CD4-positive, alpha-beta T cell treated with Interleukin-12 subunit alpha and Interleukin-12 subunit beta, for 1 hour (primary cell): ENCODE results near the gene PANX3.

Experiments
- DNase-seq: peaks from one replicate; pipeline ENCODE4 v3.0.0-alpha.2; 2020

PANX3 gene

DNA sequence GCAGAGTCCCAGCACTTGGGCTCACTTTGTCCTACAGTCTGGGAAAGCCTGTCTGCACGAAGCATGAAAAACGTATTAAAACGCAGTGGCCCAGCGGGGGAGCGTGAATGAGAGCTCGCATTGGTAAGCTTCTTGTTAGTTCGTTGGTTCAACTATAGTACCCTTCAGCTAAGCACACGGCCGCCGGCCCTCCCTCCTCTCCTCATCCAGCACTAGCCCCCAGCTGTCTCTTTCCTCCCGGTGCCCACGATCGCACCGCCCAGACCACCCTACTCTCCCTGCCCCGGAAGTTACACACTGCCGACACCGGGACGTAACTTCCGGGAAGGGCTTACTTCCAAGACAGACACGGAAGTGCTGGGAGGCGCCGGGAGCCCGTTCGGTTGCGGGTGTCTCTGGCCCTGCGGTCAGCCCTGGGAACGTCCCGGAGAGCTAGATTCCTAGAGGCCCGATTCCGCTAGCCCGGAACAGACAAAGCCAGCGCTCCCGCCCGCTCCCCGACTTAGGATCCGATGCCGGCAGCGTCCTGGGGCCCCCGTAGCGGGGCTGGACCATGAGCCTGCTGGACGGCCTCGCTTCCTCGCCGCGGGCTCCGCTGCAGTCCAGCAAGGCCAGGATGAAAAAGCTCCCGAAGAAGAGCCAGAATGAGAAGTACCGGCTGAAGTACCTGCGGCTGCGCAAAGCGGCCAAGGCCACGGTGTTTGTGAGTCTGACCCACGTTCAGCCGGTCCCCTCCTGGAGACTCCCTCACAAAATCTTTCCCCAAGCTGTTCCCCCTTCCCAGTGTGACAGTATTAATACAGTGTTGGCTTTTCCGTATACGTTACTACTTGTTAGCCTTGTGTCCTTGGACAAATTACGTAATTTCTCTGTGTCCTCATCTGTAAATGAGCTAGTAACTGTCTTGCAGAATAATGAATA, 11.6 kb downstream of the PANX3 start, which contains the start of gene TBRG1:
Gene TBRG1, plus strand, starts transcription at position 334 of the 921 bp plus-strand sequence. Its CDS starts 220 bp downstream, at position 554.
- DNase-seq = peak; percentile 85

DNA sequence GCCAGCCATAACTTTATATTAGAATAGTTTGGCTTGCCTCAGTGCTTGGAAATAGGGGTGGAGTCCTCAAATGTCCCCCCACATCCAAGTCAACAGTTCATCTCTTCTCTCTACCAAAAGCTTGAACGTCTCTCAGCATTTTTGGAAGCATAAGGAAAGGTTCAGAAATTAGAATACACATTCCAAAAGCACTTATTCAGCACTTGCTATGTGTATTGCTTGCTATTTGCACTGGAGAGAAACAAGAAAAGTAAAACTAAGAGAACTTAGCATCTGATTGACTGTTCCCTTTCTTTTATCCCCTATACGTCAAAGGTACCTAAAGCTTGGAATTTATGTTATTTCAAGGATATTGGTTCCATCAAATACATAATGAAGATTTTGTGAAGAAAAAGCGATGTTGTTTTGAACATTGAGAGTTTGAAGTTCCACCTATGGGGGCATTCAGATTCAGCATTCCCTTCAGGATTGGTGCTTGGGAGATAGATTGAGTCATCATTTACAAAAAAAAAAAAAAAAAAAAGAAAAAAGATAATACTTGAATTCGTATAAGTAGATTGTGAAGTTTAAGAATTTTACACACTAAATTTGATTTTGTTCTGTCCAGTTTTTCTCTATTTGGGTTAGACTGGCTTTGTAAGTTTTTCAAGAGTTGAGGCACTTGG, 12.8 kb downstream of the PANX3 start:
- no peak for DNase-seq

- no peak for DNase-seq
These were observed 14.4 kb downstream of the PANX3 start for GRCh38 chr11:124625504-124626168.

- DNase-seq = no peak
These were observed 16.3 kb downstream of the PANX3 start for GRCh38 chr11:124627546-124627945.

- no peak for DNase-seq
These were observed 18.7 kb downstream of the PANX3 start for GRCh38 chr11:124629961-124630360.

DNA sequence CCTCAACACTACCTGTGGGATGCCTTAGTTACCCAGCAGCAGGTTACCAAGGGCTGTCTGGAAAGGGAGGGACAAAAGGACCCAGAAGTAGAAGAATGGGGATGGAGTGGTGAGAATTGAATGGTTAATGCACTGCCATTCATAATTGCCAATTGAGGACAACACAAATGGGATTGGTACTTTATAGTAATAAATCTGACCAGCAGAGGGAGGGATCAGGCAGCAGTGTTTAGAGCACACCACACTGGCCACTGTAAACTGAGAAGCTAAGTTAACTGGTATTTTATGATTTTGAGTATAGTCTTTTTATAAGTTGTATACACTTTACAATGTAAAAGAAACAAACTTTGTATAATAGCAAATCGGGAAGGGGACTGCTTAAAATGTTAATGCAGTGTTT, 22.1 kb downstream of the PANX3 start:
- no peak for DNase-seq

- DNase-seq = no peak
These were observed 24.7 kb downstream of the PANX3 start for GRCh38 chr11:124635932-124636331.

DNA sequence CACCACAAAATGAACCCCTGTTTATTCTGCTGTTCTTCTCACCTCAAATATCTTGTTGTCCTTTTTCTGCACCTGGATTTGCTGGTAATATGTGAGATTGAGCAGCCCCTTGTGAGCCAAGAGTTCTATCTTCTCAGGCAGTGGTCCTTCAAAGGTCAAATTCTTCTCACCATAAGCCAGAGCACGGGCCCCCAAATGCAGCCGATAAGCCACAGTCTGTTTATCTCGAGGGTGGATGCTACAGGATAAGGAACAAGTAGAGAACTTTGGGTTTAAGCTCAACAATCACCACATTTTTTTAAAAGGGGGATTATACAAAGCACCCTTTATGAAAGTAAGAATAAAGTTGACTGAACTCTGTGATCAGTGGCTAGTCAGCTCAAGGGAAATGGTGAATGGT, 27.3 kb downstream of the PANX3 start:
- DNase-seq = no peak

GRCh38 chr11:124639186-124639585, 28.0 kb downstream of the PANX3 start:
- DNase-seq = no peak

- no peak for DNase-seq
These were observed 29.4 kb downstream of the PANX3 start for GRCh38 chr11:124640666-124641065.

DNA sequence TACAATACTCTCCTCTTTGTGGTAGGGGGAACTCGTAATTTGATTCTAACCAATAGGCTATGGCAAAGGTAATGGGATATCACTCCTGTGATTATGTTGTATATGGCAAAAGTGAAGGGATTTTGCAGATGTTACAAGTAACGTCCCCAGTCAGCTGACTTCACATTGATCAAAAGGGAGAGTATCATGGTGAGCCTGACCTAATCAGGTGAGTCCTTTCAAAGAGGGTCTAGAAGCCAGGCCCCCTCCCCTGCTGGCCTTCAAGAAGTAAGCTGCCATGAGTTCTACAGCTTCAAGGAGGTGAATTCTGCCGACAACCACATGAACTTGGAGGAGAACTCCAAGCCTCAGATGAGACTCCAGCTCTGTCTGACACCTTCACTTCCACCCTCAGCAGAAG, 31.4 kb downstream of the PANX3 start:
- DNase-seq = no peak

DNA sequence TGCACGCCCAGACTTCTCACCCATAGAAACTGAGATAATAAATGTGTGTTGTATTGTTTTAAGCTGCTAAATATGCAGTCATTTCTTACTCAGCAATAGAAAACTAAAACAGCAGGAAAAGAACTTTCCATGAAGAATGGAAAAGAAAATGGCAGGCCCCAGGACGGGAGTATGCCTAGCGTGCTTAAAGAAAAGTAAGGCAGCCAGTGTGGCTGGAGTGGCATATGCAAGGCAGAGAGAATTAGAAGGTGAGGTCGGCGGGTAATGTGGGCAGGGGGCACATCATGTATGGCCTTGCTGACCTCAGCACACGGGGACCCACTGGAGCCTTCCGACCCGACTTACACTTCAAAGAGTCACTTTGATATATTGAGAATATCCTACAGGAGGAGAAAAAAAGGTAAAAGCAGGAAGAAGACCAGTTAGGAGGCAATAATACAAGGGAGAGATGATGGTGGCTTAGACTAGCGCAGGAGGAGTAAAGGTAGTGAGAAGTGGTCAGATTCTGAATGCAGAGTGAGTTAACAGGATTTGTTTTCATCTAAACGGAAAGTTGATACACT, 31.9 kb downstream of the PANX3 start:
- DNase-seq = no peak

DNA sequence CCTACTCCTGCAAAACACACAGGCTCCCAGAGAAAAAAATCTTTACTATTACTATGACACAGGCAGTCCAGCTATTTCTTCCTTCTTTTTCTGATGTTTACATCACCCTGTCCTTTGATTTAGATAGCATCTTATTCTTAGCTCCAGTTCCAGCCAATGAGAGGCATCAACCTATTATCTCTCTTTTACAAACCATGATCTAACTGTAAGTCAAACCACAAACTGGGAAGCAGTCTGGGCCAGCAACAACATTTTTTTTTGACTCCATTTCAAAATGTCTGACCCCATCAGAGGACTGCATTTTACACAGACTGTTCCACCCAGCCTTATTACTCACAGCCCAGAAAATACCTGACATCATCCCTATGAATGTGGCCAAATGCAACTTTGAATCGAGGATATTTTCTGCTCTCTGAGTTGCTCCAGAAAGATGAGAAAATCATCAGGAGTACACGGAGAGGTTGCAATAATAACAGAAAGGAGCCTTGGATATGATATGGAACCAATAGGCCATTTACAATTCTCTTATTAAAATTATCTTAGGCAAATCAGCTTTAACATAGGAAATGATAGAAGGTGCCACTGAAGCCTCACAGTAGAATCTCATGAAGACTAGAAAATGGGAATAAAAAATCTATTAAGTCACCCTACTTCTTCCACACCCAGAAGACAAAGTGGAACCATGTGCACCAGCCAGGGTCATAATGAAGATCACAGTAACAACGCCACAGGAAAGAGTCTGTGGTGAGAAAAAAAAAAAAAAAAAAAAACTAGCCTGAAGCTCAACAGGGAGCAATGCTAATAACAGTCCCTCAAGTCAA, 32.6 kb downstream of the PANX3 start:
- DNase-seq = no peak

DNA sequence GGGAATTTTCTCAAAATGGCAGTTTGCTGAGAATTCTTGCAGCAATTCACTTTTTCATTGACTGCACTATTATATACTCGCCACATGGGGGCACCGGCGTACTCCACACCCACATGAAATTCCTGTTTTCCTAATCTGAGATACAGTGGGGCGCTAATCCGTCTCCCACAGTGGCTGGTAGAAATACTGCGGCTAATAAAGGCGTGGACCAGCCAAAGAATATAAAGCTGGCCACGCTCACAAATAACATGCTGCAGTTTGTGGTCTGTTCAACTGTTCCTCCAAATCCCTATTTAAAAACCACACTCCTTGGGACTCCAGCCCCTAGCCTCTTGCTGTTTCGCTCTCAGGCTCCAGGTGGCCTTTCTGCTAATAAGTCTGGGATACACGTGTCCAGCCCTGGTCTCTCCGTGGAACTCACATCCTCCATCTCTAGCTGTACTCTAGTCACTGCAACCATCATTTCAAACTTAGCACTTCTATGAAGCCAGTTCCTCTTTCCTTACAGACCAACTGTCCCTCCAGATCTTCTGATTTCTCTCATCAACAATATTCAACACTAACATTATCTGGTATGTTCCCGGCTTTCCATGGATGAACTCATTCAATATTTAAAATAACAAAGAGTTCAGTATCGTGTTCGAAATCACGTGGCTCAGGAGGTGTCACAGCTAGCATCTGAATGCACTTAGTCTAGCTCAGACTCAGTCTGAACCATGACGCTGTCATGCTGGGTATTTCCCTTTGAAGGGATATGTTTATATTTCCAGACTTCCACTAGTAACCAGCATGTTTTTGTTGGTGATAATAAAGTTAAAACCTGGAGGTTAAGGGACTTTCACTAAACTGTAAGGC, 33.4 kb downstream of the PANX3 start:
- DNase-seq = peak; percentile 45

- DNase-seq = no peak
These were observed 34.9 kb downstream of the PANX3 start for GRCh38 chr11:124646148-124646547.

- no peak for DNase-seq
These were observed 37.4 kb downstream of the PANX3 start for GRCh38 chr11:124648610-124649009.

DNA sequence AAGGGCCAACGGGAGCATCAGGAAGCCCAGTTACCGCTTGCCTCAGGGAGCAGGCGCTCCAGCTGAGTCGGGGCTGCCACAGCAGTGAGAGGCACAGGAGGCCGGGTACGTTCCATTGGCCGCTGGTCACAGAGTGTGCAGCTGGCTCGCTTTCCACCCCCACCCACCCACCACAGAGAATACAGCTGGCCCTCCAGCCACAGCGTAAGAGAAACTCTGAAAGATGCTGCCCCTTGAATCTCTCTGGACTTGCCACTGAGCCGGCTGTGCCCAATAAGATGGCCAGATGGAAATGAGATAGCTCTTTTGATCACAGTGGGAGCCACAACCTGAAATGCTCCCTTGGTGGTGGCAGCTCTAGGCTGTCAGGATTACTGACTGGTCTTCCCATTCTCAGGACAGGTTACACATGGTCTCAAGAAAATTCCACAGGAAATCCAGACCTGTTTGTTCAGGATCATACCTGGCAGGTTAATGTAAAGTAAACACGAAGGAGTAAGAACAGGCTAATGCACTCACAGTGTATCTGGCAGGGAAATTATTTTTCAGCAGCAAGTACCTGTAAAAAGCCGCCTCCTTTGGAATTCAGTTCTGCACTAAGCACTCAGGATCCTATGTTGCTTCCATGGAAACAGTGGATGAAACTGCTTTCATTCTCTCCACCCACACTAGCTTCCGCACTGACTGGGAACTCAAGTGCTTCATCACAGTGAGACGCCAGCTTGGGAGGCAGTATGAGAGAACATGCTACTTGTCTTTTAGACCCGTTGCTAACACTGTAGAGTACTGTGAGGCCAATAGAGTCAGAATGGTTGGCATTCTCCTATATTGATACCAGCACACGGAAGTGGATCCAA, 45.8 kb downstream of the PANX3 start:
- DNase-seq = no peak

DNA sequence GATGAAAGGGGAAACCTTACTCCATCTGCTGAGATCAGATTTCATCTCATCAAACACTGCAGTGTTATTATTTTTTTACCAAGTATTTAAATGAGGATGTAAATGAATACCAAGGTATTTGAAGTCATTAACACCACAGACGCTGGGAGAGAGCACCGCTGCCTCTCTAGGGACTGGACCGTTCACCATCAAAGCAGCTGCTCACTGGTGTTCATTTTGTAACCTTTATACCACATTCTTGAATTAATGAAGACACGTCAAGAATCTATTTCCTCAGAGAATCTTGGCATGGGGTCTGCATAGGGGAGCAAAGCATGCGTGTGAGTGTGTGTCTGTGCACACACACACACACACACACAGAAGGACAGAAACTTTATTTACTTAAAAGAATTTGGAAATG, 46.7 kb downstream of the PANX3 start:
- DNase-seq = no peak

DNA sequence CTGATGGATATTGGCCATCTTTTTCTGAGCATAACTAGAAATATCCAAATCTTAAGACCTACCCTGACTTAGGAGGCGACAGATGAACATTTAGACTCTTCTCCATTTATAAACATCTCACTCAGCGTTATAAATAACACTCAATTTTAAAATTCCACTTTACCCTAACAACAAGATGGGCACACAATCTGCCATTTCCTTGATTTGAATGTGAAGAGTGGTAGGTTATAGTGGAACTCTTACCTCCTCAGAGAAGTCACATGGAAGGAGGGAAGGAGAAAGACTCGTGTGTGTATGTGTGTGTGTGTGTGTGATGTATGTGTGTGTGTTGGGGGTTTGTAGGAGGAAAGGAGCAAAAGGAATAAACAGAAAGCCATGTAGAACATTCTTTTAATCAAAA, 47.3 kb downstream of the PANX3 start:
- no peak for DNase-seq

GRCh38 chr11:124658986-124659385, 47.8 kb downstream of the PANX3 start:
- no peak for DNase-seq
